Caco-2 (cell line): ENCODE results near the gene LRRC9. TPM values are rescaled to one million over a fixed set of nuclear protein-coding genes. Genes with fewer than 3 reads are reported as not detected.

ENCODE experiments used
- BruUV-seq: library from RNA; stranded (reverse); fragments of 400-500 nt; replicated peaks from 2 replicates; lab custom pipeline; 2021; lab: Mats Ljungman, UMichigan
- CTCF ChIA-PET: fragments of 300-600 bp; sonication (Branson Sonifier 250); formaldehyde crosslinking; loops from one replicate; lab custom pipeline; 2022; ENCODE audit warnings: antibody characterized with exemption; lab: Charles Lee
- POLR2A ChIA-PET: fragments of 300-600 bp; sonication (Branson Sonifier 250); formaldehyde crosslinking; loops from one replicate; lab custom pipeline; 2022; ENCODE audit warnings: antibody characterized with exemption; lab: Charles Lee
- DNase-seq, 2 experiments: peaks; one replicate each; pipeline versions ENCODE4 v3.0.0 to v3.0.0-alpha.2; 2020 to 2022
- H3K27me3 ChIP-seq: replicated peaks from 2 replicates; pipeline ENCODE4 v1.6.0; 2011; ENCODE audit warnings: low read length; ENCODE audit not compliant: control insufficient read depth, insufficient read depth
- H3K36me3 ChIP-seq: 2 replicates; pipeline ENCODE4 v1.5.1; 2011; ENCODE audit warnings: low read length; ENCODE audit not compliant: control insufficient read depth, insufficient read depth
- H3K4me1 ChIP-seq: fragments of 250-450 bp; sonication (Bioruptor Pico); 2 replicates; pipeline ENCODE4 v1.5.1; 2020; ENCODE audit warnings: mild to moderate bottlenecking
- H3K4me3 ChIP-seq: 2 replicates; pipeline ENCODE4 v1.5.1; 2011; ENCODE audit warnings: low read depth, mild to moderate bottlenecking, control low read depth, low read length
- H3K9me3 ChIP-seq: fragments of 250-450 bp; sonication (Bioruptor Pico); 2 replicates; pipeline ENCODE4 v1.5.1; 2020; ENCODE audit warnings: mild to moderate bottlenecking, moderate library complexity
- H3K27ac Mint-ChIP-seq: one replicate; pipeline ENCODE4 v1.8.0; 2022; ENCODE audit warnings: mixed read lengths; ENCODE audit not compliant: unreplicated experiment
- H3K27me3 Mint-ChIP-seq: one replicate; pipeline ENCODE4 v1.8.0; 2022; ENCODE audit warnings: mixed read lengths; ENCODE audit not compliant: insufficient read depth, unreplicated experiment
- H3K36me3 Mint-ChIP-seq: one replicate; pipeline ENCODE4 v1.8.0; 2022; ENCODE audit warnings: mild to moderate bottlenecking, mixed read lengths; ENCODE audit not compliant: insufficient read depth, unreplicated experiment
- H3K4me1 Mint-ChIP-seq: one replicate; pipeline ENCODE4 v1.8.0; 2022; ENCODE audit warnings: low read depth, mixed read lengths; ENCODE audit not compliant: unreplicated experiment
- H3K4me3 Mint-ChIP-seq: one replicate; pipeline ENCODE4 v1.8.0; 2022; ENCODE audit warnings: mild to moderate bottlenecking, moderate library complexity, mixed read lengths; ENCODE audit not compliant: unreplicated experiment
- H3K9me3 Mint-ChIP-seq: one replicate; pipeline ENCODE4 v1.8.0; 2022; ENCODE audit warnings: mixed read lengths; ENCODE audit not compliant: unreplicated experiment
- intact Hi-C: fragments of 100-400 bp; cut with micrococcal nuclease; formaldehyde crosslinking; loops from one replicate; pipeline ENCODE4 v1.10.0; 2022; ENCODE audit not compliant: unreplicated experiment
- total RNA-seq: library from RNA; stranded (reverse); gene quantifications from 2 replicates; pipeline ENCODE4 v1.2.3, GENCODE V29; 2022
- TF ChIP-seq, protein P1 (sequence below), 2 experiments: fragments of 200-600 bp in 1 of 2; IDR thresholded peaks; 1 replicate in 1 of 2; 2 replicates in 1 of 2; pipeline versions ENCODE4 v1.5.1 to v1.8.0; 2011 to 2022; ENCODE audit warnings: antibody characterized with exemption in 1 of 2, control low read depth in 1 of 2, inconsistent platforms in 1 of 2, low read depth in 1 of 2, low read length in 1 of 2, mild to moderate bottlenecking in 1 of 2, moderate library complexity in 1 of 2; ENCODE audit not compliant: insufficient read depth in 1 of 2, severe bottlenecking in 1 of 2, unreplicated experiment in 1 of 2

Gene LRRC9
- total RNA-seq, 1 experiment from 2014 or later = 1.2 TPM

DNA sequence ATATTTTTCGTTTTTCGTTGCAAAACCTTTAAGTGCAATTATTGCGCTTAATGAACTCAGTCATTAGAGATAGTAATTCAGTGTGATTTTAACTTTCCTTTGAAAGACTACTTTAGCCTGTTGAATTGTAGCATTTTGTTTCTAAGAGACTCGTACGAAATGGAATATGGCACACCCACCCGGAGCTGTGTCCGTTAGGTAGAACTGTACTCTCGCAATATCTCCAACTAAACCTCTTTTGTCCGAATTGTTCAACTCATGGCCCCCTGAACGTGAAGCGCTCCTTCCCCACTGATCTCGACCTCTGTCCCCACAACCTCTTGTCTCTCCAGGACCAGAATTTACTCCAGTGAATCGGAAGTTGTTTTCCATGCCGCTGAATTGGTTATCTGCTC, 172.6 kb downstream of the LRRC9 start:
- Histone ChIP-seq H3K36me3 (no peaks in the 10 kb centered on the region), H3K9me3 (no peaks in the 10 kb centered on the region), H3K27me3 (no peaks in the 10 kb centered on the region), H3K4me3 (peak overlapping the region; percentile 79), H3K4me1 (peaks cover 28% of the 10 kb centered on the region)
- Mint-ChIP-seq H3K36me3 (peaks cover 19% of the 10 kb centered on the region), H3K9me3 (no peaks in the 10 kb centered on the region), H3K4me3 (peak overlapping the region; percentile 94), H3K4me1 (peaks cover 20% of the 10 kb centered on the region), H3K27ac (peak overlapping the region; percentile 80), H3K27me3 (no peaks in the 10 kb centered on the region)
- POLR2A ChIA-PET = interaction anchor here (1.0 to 2.4 kb wide), 5 partner anchors 89 to 608 kb away, joined by 3 to 21 read pairs (median 4); partner anchors contain the start of genes JKAMP, L3HYPDH and PPM1A
- BruUV-seq = TSS peak; percentile 39
- TF ChIP-seq, protein P1, sequence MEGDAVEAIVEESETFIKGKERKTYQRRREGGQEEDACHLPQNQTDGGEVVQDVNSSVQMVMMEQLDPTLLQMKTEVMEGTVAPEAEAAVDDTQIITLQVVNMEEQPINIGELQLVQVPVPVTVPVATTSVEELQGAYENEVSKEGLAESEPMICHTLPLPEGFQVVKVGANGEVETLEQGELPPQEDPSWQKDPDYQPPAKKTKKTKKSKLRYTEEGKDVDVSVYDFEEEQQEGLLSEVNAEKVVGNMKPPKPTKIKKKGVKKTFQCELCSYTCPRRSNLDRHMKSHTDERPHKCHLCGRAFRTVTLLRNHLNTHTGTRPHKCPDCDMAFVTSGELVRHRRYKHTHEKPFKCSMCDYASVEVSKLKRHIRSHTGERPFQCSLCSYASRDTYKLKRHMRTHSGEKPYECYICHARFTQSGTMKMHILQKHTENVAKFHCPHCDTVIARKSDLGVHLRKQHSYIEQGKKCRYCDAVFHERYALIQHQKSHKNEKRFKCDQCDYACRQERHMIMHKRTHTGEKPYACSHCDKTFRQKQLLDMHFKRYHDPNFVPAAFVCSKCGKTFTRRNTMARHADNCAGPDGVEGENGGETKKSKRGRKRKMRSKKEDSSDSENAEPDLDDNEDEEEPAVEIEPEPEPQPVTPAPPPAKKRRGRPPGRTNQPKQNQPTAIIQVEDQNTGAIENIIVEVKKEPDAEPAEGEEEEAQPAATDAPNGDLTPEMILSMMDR (IDR thresholded peaks at IDR 0.05; ENCODE audit: insufficient read depth in 1 of 2, low read depth in 1 of 2, low read length in 1 of 2, severe bottlenecking in 1 of 2, unreplicated experiment in 1 of 2) = no peak
- intact Hi-C loops = loop anchor here (1.0 to 10.0 kb wide), 2 partner anchors 73 to 182 kb away; partner anchors contain the start of gene DHRS7
- CTCF ChIA-PET = interaction anchor here (1.0 to 1.1 kb wide), 3 partner anchors 13 to 128 kb away, joined by 3 to 8 read pairs (median 4); partner anchors contain the start of gene DHRS7
- peak in 1 of 2 experiments; percentile 8 for DNase-seq

DNA sequence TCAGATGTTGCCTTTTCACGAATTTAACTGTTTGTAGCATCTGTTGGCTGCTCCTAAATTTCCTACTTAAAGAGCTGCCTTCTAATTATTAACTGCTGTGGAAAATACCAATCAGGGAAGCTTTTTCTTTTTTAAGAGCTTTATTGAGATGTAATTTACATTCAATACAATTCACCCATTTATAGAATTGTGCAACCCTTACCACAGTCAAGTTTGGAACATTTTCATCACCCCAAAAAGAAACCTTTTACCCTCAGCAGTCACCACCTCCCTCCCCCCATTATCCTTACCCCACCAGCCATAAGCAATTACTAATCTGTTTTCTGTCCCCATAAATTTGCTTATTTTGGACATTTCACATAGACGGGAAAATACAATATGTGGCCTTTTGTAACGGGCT, 173.1 kb downstream of the LRRC9 start:
- Histone ChIP-seq H3K27me3 (no peaks in the 10 kb centered on the region), H3K4me1 (peaks cover 33% of the 10 kb centered on the region), H3K36me3 (no peaks in the 10 kb centered on the region), H3K4me3 (peak overlapping the region; percentile 79), H3K9me3 (no peaks in the 10 kb centered on the region)
- BruUV-seq = no TSS peak
- CTCF ChIA-PET = interaction anchor here (1.0 to 1.1 kb wide), 2 partner anchors 13 to 72 kb away, joined by 3 to 4 read pairs; partner anchors contain the start of gene DHRS7
- Mint-ChIP-seq H3K27me3 (no peaks in the 10 kb centered on the region), H3K4me1 (peaks cover 24% of the 10 kb centered on the region), H3K9me3 (no peaks in the 10 kb centered on the region), H3K36me3 (peaks cover 25% of the 10 kb centered on the region), H3K4me3 (peak overlapping the region; percentile 94), H3K27ac (peak overlapping the region; percentile 80)
- intact Hi-C loops = loop anchor here (10.0 kb wide), 1 partner anchor 182 kb away; no protein-coding TSS in a partner anchor
- POLR2A ChIA-PET = interaction anchor here (2.4 kb wide), 1 partner anchor 156 kb away, joined by 21 read pairs; the partner anchor contains the start of gene PPM1A
- TF ChIP-seq, protein P1 (IDR thresholded peaks at IDR 0.05; ENCODE audit: insufficient read depth in 1 of 2, low read depth in 1 of 2, low read length in 1 of 2, severe bottlenecking in 1 of 2, unreplicated experiment in 1 of 2) = no peak
- DNase-seq = no peak

DNA sequence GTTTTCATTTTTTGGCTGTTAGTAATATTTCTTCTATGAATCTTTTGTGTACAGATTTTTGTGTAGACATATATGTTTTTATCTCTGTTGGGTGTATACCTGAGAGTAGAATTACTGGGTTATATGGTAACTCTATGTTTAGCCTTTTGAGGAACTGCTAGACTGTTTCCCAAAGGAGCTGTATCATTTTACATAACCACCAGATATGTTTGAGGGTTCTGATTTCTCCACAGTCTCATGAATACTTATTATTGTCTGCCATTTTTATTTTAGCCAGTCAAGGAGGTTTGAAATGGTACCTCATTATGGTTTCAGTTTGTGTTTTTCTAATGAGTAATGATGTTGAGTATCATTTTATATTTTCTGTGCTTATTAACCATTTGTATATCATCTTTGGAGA, 173.7 kb downstream of the LRRC9 start:
- CTCF ChIA-PET = no interaction called here
- Mint-ChIP-seq H3K4me1 (peaks cover 28% of the 10 kb centered on the region), H3K27me3 (no peaks in the 10 kb centered on the region), H3K36me3 (peaks cover 30% of the 10 kb centered on the region), H3K9me3 (no peaks in the 10 kb centered on the region), H3K4me3 (peak overlapping the region; percentile 94), H3K27ac (peak overlapping the region; percentile 80)
- no peaks in the 10 kb centered on the region for H3K36me3 ChIP-seq
- intact Hi-C loops = loop anchor here (10.0 kb wide), 1 partner anchor 181 kb away; no protein-coding TSS in a partner anchor
- no TSS peak for BruUV-seq
- H3K4me1 ChIP-seq = peaks cover 38% of the 10 kb centered on the region
- POLR2A ChIA-PET = interaction anchor here (2.4 kb wide), 1 partner anchor 155 kb away, joined by 21 read pairs; the partner anchor contains the start of gene PPM1A
- no peaks in the 10 kb centered on the region for H3K27me3 ChIP-seq
- no peaks in the 10 kb centered on the region for H3K9me3 ChIP-seq
- TF ChIP-seq, protein P1 (IDR thresholded peaks at IDR 0.05; ENCODE audit: insufficient read depth in 1 of 2, low read depth in 1 of 2, low read length in 1 of 2, severe bottlenecking in 1 of 2, unreplicated experiment in 1 of 2) = no peak
- peak overlapping the region; percentile 79 for H3K4me3 ChIP-seq
- no peak for DNase-seq
